ENCODE data around the gene KRT2.

DNA sequence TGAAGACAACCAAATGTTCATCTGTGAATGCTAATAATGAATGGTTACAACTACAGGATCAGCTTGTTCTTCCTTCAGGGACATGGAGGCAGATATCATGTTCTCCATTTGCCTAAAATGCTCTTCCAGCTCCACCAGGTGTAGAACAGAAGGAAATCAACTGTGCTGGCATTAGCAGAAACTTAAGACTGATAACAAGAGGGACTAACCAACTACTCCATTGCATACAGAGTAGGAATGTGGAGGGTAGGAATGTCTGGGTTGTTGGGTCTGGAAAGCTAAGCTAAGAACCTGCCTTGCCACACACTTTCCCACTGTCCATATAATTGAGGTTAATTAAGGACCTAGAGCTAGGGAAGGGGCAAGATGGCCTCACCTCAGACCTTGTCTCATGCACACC is 11.4 kb upstream of the KRT2 start:
- TF ChIP-seq, protein P1, sequence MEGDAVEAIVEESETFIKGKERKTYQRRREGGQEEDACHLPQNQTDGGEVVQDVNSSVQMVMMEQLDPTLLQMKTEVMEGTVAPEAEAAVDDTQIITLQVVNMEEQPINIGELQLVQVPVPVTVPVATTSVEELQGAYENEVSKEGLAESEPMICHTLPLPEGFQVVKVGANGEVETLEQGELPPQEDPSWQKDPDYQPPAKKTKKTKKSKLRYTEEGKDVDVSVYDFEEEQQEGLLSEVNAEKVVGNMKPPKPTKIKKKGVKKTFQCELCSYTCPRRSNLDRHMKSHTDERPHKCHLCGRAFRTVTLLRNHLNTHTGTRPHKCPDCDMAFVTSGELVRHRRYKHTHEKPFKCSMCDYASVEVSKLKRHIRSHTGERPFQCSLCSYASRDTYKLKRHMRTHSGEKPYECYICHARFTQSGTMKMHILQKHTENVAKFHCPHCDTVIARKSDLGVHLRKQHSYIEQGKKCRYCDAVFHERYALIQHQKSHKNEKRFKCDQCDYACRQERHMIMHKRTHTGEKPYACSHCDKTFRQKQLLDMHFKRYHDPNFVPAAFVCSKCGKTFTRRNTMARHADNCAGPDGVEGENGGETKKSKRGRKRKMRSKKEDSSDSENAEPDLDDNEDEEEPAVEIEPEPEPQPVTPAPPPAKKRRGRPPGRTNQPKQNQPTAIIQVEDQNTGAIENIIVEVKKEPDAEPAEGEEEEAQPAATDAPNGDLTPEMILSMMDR (IDR thresholded peaks at IDR 0.05; ENCODE audit: low read depth, low read length, missing input control): no peak
- TF ChIP-seq, protein P2, sequence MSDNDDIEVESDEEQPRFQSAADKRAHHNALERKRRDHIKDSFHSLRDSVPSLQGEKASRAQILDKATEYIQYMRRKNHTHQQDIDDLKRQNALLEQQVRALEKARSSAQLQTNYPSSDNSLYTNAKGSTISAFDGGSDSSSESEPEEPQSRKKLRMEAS (IDR thresholded peaks at IDR 0.05): no peak
- TF ChIP-seq, protein P3, sequence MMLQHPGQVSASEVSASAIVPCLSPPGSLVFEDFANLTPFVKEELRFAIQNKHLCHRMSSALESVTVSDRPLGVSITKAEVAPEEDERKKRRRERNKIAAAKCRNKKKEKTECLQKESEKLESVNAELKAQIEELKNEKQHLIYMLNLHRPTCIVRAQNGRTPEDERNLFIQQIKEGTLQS (IDR thresholded peaks at IDR 0.05): no peak
- TF ChIP-seq GABPA (IDR thresholded peaks at IDR 0.05 in 1 of 2, conservative IDR thresholded peaks at IDR 0.05 in 1 of 2) (no peak), TAF1 (conservative IDR thresholded peaks at IDR 0.05) (no peak), RAD21 (IDR thresholded peaks at IDR 0.05) (no peak), EGR1 (IDR thresholded peaks at IDR 0.05; ENCODE audit: low read depth in 2 of 2) (no peak)
- TF ChIP-seq, protein P4, sequence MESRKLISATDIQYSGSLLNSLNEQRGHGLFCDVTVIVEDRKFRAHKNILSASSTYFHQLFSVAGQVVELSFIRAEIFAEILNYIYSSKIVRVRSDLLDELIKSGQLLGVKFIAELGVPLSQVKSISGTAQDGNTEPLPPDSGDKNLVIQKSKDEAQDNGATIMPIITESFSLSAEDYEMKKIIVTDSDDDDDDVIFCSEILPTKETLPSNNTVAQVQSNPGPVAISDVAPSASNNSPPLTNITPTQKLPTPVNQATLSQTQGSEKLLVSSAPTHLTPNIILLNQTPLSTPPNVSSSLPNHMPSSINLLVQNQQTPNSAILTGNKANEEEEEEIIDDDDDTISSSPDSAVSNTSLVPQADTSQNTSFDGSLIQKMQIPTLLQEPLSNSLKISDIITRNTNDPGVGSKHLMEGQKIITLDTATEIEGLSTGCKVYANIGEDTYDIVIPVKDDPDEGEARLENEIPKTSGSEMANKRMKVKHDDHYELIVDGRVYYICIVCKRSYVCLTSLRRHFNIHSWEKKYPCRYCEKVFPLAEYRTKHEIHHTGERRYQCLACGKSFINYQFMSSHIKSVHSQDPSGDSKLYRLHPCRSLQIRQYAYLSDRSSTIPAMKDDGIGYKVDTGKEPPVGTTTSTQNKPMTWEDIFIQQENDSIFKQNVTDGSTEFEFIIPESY (IDR thresholded peaks at IDR 0.05): no peak

All from liver (tissue), 3 donors.